ENCODE results near the gene RELCH.

- TF ChIP-seq POLR2AphosphoS5 (IDR thresholded peaks at IDR 0.05; ENCODE audit: borderline replicate concordance, low read depth, low read length) (no peak), EZH2 (IDR thresholded peaks at IDR 0.05) (no peak)
These were observed 102.0 kb downstream of the RELCH start for GRCh38 chr18:62289047-62289446.

Measured in SK-N-MC (cell line).